GM19023 (cell line): Measurements from ENCODE around the gene AREL1.

Experiments used
- ATAC-seq: cut with Tn5 transposase; IDR thresholded peaks from one replicate; pipeline ENCODE4 v1.9.1; 2021; ENCODE audit warnings: mild to moderate bottlenecking, moderate library complexity; ENCODE audit not compliant: unreplicated experiment

The AREL1 gene

GRCh38 chr14:74702293-74702692 lies 10.6 kb downstream of the AREL1 start:
- ATAC-seq = no peak

DNA sequence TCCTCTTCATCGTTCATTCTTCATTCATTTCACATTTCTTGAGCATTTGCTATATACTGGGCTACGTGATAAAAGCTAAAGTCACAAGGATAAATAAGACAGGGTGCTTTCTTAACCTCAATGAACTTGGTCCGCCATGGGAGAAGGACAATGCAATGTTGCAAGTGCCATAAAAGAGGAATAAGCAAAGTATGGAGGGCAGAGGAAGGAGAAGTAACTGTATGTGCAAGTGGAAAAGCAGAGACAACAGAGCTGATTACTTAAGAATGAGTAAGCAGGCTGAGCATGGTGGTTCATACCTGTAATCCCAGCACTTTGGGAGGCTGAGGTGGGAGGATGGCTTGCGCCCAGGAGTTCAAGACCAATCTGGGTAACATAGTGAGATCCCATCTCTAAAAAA lies 14.4 kb downstream of the AREL1 start:
- ATAC-seq = no peak

GRCh38 chr14:74697976-74698375 lies 14.9 kb downstream of the AREL1 start:
- ATAC-seq = no peak

- ATAC-seq = no peak
Observed at GRCh38 chr14:74697543-74697942, 15.3 kb downstream of the AREL1 start.

- no peak for ATAC-seq
Observed at GRCh38 chr14:74697011-74697410, 15.9 kb downstream of the AREL1 start.

- ATAC-seq = no peak
Observed at GRCh38 chr14:74695406-74695805, 17.5 kb downstream of the AREL1 start.

- no peak for ATAC-seq
Observed at GRCh38 chr14:74693191-74693590, 19.7 kb downstream of the AREL1 start.

DNA sequence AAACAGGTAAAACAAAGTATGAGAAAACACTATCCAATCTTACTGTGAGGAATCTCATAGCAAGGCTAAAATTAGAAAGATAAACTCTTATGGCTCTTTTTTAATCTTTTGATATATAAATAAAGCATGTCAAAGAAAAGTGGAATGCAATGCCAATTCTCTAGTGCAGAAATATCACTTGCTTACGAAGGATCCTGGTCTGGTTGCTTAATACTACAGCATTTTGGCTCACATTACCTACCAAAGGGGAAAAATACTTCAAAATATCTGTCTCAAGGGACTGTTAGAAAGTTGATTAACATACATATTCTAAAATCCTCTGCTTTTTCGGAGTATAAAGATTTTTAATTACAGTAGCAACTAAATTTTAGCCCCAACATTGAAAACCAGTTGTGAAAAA lies 21.4 kb downstream of the AREL1 start:
- ATAC-seq = no peak

DNA sequence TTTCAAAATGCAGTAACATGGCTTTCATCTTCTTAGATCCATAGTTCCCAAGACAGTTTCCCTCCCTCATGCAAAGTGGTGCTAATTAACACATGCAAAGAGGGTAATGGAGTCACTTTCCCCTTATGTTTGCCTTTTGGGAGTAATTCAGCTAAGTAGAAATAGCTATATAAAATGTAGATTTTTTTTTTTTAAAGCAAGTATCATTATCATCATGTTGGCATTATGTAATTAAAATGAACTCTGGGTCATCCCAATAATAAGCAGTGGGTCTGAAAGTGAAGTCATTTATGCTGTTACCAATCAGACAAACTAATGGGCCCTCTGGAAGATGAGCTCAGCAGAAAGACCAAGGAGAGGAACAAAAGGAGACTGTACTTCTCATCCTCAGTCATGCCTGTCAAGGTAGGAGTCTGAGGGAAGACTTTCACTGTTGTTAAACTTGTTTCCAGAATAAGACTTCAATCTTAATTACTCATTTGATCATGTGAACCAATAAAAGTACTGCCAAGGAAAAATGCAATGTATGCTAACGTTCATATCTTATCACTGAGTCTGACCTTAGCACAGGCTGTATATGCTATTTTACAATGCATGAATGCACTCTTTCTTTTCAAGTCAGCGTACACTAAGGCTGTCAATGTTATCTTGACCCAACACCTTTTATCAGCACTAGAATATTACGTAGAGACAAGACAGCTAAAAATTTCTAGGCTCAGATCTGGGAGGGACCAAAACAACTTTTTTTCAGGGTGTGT lies 26.8 kb downstream of the AREL1 start:
- ATAC-seq = no peak

GRCh38 chr14:74685056-74685455 lies 27.8 kb downstream of the AREL1 start:
- ATAC-seq = no peak

- ATAC-seq = no peak
Observed at GRCh38 chr14:74684434-74684833, 28.4 kb downstream of the AREL1 start.

- ATAC-seq = no peak
Observed at GRCh38 chr14:74683406-74683805, 29.5 kb downstream of the AREL1 start.

- no peak for ATAC-seq
Observed at GRCh38 chr14:74682169-74682952, 30.5 kb downstream of the AREL1 start.

GRCh38 chr14:74675219-74675618 lies 37.7 kb downstream of the AREL1 start:
- ATAC-seq = no peak

- no peak for ATAC-seq
Observed at GRCh38 chr14:74673768-74674167, 39.1 kb downstream of the AREL1 start.

DNA sequence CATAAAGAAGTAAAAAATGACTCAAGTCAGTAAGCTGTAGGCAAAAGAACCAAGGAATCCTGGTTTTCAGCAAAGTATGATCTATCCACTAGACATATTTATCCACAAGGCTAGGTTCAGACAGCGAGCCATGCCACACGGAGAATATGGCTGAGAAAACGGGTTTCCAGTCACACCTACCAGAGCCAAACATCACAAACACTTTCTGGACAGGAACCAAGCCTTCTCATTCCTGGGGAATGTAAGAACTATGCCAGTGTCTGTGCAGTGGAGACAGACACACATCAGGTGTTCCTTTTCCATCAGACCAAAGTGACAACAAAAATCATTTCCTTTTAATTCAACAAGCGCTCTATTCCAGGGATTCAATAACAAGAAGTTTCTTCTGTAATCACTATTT lies 41.1 kb downstream of the AREL1 start:
- ATAC-seq = no peak

DNA sequence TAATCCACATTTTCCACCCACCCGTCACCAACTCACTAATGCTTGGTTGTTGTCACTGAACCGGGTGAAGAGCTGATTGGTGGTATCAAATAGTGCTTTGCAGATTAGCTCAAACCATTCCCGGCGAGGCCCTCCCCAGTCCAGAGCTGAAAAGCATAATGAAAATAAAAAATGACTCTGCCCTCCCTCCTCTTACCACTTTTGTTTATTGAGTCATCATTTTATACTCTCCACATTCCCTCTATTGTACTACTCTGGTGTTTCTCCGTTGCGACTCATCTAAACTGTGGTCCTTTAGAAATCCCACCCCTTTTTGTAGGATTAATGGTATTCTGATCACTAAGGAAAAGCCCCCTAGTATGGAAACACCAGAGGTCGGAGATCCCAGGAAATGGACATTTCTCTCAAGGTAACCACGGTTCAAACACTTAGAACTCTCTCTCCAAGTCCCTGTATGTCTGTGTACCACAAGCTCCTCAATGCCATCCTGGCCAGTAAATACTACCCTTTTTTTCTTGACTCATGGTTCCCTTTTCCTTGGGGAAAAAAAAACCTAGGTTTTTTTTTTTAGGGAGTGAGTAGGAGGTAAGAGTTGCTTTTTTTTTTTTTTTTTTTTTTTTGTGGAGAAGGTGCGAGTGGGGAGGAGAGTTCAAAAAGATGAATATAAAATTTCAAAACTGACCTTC lies 42.0 kb downstream of the AREL1 start:
- no peak for ATAC-seq

DNA sequence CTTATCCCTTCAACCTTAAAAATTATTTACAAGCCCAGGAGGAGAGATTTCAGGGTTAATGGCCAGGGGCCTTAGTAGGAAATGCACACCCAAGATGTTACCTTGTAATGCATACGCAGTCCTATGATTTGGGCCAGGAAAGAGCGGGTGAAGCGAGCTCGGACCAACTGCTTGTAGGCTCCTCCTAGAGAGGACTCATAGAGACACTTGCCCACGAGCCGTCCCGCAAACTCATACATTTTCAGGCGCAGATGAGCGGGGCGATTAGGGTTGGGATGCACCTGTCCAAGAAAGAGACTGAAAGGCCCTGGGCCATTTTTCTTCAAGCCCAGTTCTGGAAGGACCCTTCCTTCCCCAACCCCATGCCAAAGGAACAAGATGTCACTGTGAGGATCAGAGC lies 43.0 kb downstream of the AREL1 start:
- ATAC-seq = no peak

DNA sequence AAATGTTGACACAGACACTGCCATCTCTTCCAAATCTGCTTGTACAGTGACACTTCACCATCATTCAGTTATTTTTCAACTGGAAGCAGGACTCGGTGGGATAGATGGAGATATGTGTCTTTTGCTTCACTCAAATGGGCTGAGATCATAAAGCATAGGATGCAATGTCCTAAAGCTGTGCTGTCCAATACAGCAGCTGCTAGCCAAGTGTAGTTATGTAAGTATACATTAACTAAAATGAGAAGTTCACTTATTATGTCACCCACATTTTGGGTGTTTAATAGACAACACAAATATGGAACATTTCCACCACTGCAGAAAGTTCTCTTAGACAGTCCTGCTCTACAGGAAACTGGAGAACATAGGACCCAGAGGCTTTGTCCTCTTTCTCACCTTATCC lies 43.6 kb downstream of the AREL1 start:
- ATAC-seq = no peak

DNA sequence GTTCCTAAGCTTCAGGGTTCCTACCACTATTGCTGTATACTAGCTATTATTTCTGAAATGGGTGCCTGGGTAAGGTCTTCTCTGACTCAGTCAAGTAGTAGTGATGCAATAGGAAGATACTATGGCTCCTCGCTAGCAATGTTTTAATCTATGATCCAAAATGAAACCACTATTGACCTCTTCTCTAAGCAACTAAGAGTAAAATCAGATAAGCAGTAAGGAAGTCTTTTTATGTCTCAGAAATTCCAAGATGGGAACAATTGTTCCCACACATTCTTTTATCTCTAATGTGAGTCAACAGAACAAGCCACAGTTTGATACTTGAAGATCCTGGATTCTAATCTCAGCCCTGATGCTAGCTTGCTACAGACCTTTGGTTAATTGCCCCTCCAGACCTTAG lies 45.1 kb downstream of the AREL1 start:
- ATAC-seq = no peak

DNA sequence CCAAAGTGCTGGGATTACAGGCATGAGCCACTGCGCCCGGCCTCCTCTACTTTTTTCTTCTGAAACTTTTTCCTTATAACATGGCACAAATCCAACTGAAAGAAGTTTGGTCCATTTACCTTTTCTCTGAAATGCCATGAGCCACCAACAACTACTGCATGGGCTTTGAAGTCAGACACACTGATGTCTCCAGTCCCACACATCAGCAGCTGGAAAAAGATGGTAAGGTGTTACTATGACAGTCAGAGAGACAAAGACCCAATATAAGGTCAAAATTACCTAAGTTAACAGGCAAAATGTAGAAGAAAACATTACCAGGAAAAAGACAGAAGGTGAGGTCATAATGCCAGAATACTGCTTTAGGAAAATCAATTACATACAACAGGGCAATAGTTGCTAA lies 48.2 kb downstream of the AREL1 start:
- no peak for ATAC-seq

DNA sequence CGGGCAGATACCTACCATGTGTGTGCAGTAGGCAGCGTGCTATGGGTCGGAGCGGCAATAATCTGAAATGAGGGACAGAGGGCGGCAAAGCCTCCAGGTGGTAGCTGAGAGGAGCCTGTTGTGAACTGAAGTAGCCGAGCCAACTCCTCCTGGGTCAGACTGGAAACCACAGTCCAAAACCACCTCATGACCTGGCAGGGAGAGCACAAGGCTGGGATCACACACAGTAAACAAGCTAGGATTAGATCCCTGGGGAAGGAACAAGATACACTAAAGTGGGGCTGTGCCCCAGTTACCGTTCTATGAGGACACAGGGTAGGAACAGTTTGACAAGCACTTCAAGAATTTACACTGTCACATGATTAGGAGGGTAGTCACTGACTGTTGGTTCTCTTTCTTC lies 49.0 kb downstream of the AREL1 start:
- ATAC-seq = no peak
